Psoas muscle (tissue), 8 donors: ENCODE measurements around the gene SALL3. TPM values are rescaled to one million over a fixed set of nuclear protein-coding genes. Genes with fewer than 3 reads are reported as not detected.
A peak's percentile ranks its signal among the peaks of the same experiment; 100 is the strongest.

Experiments
- ATAC-seq, 4 donors: fragments of 200-7000 bp; cut with Tn5 transposase; one replicate each; pipeline ENCODE4 v1.9.1; 2020; ENCODE audit warnings: moderate library complexity in 3 of 4, mild to moderate bottlenecking in 2 of 4
- DNase-seq, 2 donors: peaks; one replicate each; pipeline ENCODE4 v3.0.0-alpha.2; 2020
- H3K27ac ChIP-seq: fragments of 200-600 bp; one replicate; pipeline ENCODE4 v1.8.0; 2022
- H3K27me3 ChIP-seq, 3 donors: fragments of 200-600 bp in 1 of 3; one replicate each; pipeline versions ENCODE4 v1.6.1 to v1.8.0; 2013 to 2022; ENCODE audit warnings: low read length in 2 of 3, mild to moderate bottlenecking in 2 of 3, moderate library complexity in 1 of 3; ENCODE audit not compliant: insufficient read depth in 3 of 3
- H3K36me3 ChIP-seq, 2 donors: fragments of 200-600 bp in 1 of 2; one replicate each; pipeline versions ENCODE4 v1.6.1 to v1.8.0; 2013 to 2022; ENCODE audit warnings: low read depth in 1 of 2, mild to moderate bottlenecking in 1 of 2, moderate library complexity in 1 of 2; ENCODE audit not compliant: insufficient read depth in 1 of 2
- H3K4me1 ChIP-seq: fragments of 200-600 bp; one replicate; pipeline ENCODE4 v1.8.0; 2022
- H3K4me3 ChIP-seq: fragments of 200-600 bp; one replicate; pipeline ENCODE4 v1.8.0; 2022; ENCODE audit warnings: mild to moderate bottlenecking
- H3K9me3 ChIP-seq: fragments of 200-600 bp; one replicate; pipeline ENCODE4 v1.8.0; 2022
- WGBS, 3 donors: extraction: QIAGEN DNeasy Blood & Tissue Kit; methylation state at CpG; one replicate each; pipeline versions ENCODE4 v1.1.6 to v1.1.7; 2013; 5-methylcytosine and 5-hydroxymethylcytosine counted together
- intact Hi-C, 2 donors: fragments of 100-400 bp; cut with DNase I; formaldehyde crosslinking; loops; one replicate each; pipeline versions ENCODE4 v1.11.0 to v1.14.2; 2022
- polyA plus RNA-seq, 3 donors: library from polyadenylated mRNA; stranded (reverse); fragments of 200-250 nt; gene quantifications; one replicate each; pipeline ENCODE4 v1.2.3, GENCODE V29; 2013
- total RNA-seq, 4 donors: library from RNA; stranded (reverse); fragmentation: NEBNext Ultra II Directional in 2 of 4; extraction: Animal tissue kit (Norgen Biotek cat#: 25700) in 2 of 4; gene quantifications; one replicate each; pipeline versions ENCODE4 v1.2.1 to v1.2.4, GENCODE V29; 2021 to 2023
- TF ChIP-seq, protein P1 (sequence below): fragments of 200-600 bp; IDR thresholded peaks from one replicate; pipeline ENCODE4 v1.8.0; 2022; ENCODE audit warnings: antibody characterized with exemption
- donor health status: healthy with polysubstance abuse.
- donor health status: DM: no; HTN: no; CAD: no; lungs with moderate emphysema.
- donor health status: Bipolar disorder and iron deficiency.
- donor health status: healthy.
- donor health status: DM: yes; HTN: yes; CAD: no.
- donor health status: DM: no; HTN: no; CAD: no.
- donor health status: DM: no; HTN: no; CAD: no.
- donor health status: DM: yes; HTN: yes; CAD: no.

The SALL3 gene
- total and polyA plus RNA-seq, 7 donors, result 0.01 to 0.32 TPM; not detected in 5

DNA sequence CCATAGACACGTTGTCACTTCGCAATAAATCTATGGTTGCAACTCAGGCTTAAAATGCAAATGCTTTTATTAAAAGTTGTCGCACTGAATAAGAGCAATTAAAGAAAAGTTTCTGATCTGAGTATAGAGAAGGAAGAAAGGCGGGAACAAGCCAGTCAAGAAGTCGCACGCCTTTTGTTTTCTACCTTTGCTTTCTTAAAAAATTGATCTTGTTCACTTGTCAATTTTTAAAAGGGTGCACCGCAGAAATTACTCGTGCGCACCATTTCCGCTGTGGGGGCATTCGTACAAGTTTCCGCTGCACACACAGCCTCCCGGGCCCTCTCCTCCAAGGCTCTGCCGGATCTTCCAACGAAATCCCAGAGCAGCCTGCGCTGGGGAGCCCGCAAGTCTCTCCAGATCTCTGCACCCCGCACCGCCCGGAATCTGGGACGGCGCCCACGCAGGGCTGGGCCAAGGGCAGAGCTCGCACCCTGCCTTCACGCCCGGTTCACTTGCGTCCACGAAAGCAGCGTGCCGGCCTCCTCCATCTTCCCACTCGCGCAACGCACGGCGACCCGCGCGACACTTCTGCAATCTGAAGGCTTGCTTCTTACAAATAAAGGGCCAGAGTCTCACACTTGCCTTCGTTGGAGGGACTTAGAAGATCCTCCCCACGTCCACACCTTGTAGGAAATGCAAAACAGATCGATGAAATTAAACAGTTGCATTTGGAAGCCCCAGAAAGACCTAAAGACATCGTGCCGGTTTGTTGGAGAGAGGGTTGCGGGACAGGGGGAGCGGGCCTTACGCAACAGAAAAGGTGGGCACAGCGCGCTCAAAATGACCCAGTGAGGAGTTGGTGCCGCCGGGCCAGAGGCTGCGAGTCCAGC, 2.6 kb upstream of the SALL3 start:
- intact Hi-C loops, result no loop called here
- Histone ChIP-seq H3K9me3 (no peaks in the 10 kb centered on the region), H3K4me3 (no peak overlapping the region), H3K27me3 (peaks cover 12 to 90% (median 52%) of the 10 kb centered on the region in 3 donors), H3K27ac (no peak overlapping the region), H3K36me3 (no peaks in the 10 kb centered on the region), H3K4me1 (peaks cover 6% of the 10 kb centered on the region)
- DNase-seq (no peak), ATAC-seq (no peak)
- TF ChIP-seq, protein P1, sequence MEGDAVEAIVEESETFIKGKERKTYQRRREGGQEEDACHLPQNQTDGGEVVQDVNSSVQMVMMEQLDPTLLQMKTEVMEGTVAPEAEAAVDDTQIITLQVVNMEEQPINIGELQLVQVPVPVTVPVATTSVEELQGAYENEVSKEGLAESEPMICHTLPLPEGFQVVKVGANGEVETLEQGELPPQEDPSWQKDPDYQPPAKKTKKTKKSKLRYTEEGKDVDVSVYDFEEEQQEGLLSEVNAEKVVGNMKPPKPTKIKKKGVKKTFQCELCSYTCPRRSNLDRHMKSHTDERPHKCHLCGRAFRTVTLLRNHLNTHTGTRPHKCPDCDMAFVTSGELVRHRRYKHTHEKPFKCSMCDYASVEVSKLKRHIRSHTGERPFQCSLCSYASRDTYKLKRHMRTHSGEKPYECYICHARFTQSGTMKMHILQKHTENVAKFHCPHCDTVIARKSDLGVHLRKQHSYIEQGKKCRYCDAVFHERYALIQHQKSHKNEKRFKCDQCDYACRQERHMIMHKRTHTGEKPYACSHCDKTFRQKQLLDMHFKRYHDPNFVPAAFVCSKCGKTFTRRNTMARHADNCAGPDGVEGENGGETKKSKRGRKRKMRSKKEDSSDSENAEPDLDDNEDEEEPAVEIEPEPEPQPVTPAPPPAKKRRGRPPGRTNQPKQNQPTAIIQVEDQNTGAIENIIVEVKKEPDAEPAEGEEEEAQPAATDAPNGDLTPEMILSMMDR, result no peak
- WGBS, 3 donors, result 8% methylated on average over 51 of the region's 51 CpGs

DNA sequence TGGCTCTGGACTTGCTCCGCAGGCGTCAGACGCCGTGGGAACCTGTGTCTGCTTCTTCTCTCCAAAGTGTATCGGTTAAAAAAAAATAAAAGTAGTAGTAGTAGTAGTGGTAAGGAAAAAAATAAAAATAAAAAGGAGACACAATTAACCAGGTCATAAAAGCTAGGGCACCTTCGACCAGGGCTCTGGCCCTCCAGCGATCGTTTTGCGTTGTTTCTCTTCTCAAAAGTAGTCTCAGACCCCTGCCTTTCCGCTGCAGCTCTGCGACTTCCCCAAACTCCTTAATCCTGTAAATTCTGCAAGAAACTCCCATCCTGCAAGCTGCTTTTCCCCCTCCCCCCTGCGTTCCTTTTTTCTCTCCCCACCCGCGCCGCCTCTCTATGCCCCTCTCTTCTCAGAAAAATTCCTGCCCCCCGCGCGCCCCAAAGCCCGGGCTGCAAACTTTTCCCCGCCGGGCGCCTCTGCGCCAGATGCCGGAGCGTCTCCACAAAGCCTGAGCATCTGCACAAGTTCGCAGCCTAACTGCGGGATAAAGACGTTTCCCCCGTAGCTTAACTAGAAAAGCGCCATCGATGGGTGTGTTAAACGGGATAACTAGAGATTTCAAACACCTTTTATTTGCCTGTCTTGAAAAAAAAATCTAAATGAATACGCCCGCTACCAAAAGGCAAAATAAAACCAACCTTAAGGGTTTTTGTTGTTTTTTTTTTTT, 1.8 kb upstream of the SALL3 start:
- TF ChIP-seq, protein P1, result no peak
- Histone ChIP-seq H3K27ac (no peak overlapping the region), H3K4me3 (no peak overlapping the region), H3K36me3 (no peaks in the 10 kb centered on the region), H3K9me3 (no peaks in the 10 kb centered on the region), H3K27me3 (peaks cover 12 to 91% (median 52%) of the 10 kb centered on the region in 3 donors), H3K4me1 (peaks cover 6% of the 10 kb centered on the region)
- ATAC-seq, result no peak
- intact Hi-C loops, result no loop called here
- 5 to 7% (median 6%) methylated on average over 32 to 34 of the region's 34 CpGs for WGBS, 3 donors
- DNase-seq, result no peak

DNA sequence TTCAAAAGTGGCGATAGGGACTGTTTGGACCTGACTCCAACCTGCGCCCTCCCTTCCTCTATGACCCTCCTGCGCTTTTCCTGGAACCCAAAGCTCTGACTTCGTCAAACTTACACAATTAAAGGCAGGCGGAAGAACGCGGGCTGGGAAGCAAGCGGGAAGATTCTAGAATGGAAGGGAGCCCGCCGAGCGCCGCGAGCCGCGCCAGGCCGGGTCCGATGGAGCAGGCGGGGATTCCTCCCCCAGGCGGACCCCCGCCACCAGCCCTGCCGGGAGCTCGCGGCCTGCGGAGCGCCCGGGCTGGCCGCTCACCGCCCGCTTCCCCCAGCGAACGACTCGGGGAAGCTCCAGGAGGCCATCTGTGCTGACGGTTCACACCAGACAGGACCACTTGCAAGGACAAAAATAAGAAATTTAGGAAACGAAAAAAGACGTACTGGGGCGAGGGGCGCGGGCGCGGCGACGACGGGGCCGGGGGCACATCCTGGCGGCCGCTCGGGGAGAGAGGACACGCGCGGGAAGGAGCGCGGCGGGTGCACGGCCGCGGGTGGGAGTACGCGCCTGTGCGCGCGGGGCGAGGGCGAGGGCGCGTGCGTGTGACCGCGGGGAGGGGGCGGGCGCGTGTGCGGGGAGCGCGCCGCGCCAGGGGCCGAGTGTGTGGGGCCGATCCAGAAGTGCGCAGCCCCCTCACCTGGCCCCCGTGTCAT, 1.1 kb upstream of the SALL3 start:
- Histone ChIP-seq H3K27ac (no peak overlapping the region), H3K4me3 (peak overlapping the region; percentile 47), H3K27me3 (peaks cover 12 to 91% (median 48%) of the 10 kb centered on the region in 3 donors), H3K36me3 (no peaks in the 10 kb centered on the region), H3K9me3 (no peaks in the 10 kb centered on the region), H3K4me1 (peaks cover 6% of the 10 kb centered on the region)
- no peak for DNase-seq
- WGBS, 3 donors, result 1 to 3% (median 2%) methylated on average over 44 to 80 of the region's 80 CpGs
- intact Hi-C loops, result no loop called here
- TF ChIP-seq, protein P1, result no peak
- no peak for ATAC-seq

DNA sequence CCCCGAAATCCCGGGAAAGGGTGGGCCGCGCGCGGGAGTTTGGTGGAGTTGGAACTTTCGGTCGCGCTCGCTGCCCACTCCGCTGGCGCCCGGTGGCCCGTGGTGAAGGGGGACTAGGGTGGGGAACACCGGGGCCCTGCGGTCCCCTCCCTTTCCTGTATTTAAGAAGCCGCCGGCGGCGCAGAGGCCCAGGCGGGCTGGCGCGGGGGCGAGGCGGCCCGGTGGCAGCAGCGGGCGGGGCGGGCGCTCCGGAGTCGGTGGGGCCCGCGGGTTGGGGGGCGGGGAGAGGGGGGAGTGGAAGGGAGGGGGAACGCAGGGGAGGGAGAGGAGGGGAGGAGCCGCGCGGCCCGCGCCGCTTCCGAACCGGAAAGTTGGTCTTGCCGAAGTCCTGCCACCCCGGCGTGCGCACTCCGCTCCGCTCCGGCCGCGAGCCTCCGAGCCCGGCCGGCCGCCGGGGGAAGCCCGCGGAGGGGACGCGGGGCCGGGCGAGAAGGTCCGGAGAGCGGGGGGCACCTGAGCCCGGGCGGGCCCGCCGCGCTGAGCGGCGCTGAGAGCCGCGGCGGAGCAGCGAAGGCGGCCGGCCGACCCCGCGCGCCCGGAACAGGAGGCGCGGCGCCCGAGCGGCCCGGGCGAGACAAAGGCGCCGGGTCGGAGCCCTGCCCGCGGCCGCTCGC, 425 bp upstream of the SALL3 start:
- Histone ChIP-seq H3K4me3 (peak overlapping the region; percentile 47), H3K9me3 (no peaks in the 10 kb centered on the region), H3K27me3 (peaks cover 18 to 91% (median 41%) of the 10 kb centered on the region in 3 donors), H3K36me3 (no peaks in the 10 kb centered on the region), H3K4me1 (peaks cover 4% of the 10 kb centered on the region), H3K27ac (no peak overlapping the region)
- TF ChIP-seq, protein P1, result no peak
- 0 to 1% (median 1%) methylated on average over 25 to 93 of the region's 98 CpGs for WGBS, 3 donors
- DNase-seq (no peak), ATAC-seq (no peak)
- intact Hi-C loops, result no loop called here
